Ecto neural progenitor cell (in vitro differentiated cells): ENCODE results near the gene SCMH1.
"Not testable (repeated sequence)": the region's sequence is repeated elsewhere in the genome, so short reads cannot be mapped to it uniquely, and the experiment has no call there.

Experiments used
- DNase-seq: peaks from one replicate; pipeline ENCODE4 v3.0.0-alpha.2; 2018; ENCODE audit warnings: low spot score

SCMH1 gene

DNA sequence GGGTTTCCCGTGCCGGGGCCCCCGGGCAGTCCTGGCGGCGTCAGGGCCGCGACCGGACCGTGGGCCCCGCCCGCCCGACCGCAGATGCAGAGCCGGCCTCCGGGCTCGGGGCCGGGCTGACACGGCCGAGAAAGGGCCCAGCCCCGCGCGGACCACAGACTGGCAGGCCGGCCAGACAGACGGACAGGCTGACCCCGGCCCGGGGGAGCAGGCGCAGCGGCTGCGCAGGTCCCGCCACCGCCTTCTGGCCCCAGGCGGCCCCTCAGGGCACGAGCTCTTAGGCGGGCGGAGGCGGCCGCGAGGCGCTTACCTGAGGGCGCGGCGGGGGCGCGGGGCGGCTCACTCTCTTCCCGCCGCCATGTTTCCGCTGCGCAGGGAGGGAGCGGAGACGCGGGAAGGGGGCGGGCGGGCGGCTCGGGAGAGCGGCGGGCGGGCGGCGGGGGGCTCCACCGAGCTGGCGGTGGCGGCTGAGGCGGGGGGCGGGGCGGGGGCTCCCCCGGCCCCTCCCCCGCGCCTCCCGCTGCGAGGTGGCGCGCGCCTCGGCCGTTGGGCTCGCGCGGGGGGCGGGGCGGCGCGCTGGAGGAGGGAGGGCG lies at the start of gene SCMH1:
Gene SCMH1 (minus strand): TSS at position 558 of the 593 bp plus-strand sequence. CDS start 56,173 bp downstream, outside the sequence.
- DNase-seq: peak; percentile 83

GRCh38 chr1:41291195-41291594 lies 49.1 kb upstream of the SCMH1 start:
- DNase-seq: peak; percentile 33

DNA sequence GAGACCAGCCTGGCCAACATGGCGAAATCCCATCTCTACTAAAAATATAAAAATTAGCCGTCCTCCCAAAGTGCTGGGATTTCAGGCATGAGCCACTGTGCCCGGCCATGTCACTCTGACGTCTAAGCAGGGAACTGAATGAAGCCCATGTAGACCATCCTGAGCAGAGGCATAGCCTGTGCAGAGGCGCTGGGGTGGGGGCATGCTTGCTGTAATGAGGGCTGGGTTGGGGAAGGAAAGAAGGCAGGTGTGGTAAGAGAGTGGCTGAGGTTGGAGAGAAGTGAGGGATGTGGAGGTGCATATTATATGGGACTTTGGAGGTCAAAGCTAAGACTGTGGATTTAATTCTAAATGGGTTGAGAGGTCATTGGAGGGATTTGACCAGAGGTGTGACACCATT lies 47.1 kb upstream of the SCMH1 start:
- DNase-seq: peak; percentile 15

DNA sequence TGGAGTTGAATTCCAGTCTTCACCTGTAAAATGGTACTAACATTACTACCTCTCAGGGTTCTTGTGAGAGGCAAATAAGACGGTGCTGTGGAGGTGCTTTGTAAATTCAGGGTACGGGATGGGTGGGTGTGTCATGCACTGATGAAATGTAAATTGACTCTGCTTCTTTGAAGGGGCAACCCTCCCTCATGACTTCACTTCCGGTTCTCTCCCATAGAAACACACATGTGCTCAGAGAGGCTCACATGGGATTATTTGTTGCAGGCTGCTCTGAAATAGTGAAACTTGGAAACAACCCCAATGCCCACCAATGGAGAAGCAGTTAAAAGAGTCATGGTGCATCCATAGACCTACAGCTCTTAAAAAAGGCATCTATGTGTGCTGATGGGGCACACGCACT lies 44.9 kb upstream of the SCMH1 start:
- no peak for DNase-seq

- DNase-seq: peak; percentile 64
These were observed 44.4 kb upstream of the SCMH1 start for GRCh38 chr1:41286486-41286885.

GRCh38 chr1:41285818-41286217 lies 43.7 kb upstream of the SCMH1 start:
- no peak for DNase-seq

DNA sequence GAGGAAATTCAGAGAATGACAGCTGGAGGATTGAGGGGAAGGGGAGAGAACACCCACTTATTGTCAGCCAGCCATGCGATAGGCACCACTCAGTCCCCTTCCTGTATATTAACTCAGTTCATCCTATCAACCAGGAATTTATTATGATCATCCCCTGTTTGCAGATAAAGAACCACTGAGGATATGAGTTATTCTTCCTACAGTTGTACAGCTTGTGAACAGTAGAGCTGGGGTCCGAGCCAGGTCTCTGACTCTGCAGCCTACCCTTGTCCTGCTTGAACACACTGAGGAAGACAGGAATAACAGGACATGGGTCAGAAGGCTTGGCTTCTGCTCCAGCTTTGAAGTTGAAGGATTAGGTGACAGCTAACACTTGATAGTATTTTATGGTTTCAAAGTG lies 42.0 kb upstream of the SCMH1 start:
- DNase-seq: no peak

GRCh38 chr1:41282679-41283317 lies 40.7 kb upstream of the SCMH1 start:
- peak; percentile 71 for DNase-seq

GRCh38 chr1:41281334-41281733 lies 39.2 kb upstream of the SCMH1 start:
- DNase-seq: no peak

DNA sequence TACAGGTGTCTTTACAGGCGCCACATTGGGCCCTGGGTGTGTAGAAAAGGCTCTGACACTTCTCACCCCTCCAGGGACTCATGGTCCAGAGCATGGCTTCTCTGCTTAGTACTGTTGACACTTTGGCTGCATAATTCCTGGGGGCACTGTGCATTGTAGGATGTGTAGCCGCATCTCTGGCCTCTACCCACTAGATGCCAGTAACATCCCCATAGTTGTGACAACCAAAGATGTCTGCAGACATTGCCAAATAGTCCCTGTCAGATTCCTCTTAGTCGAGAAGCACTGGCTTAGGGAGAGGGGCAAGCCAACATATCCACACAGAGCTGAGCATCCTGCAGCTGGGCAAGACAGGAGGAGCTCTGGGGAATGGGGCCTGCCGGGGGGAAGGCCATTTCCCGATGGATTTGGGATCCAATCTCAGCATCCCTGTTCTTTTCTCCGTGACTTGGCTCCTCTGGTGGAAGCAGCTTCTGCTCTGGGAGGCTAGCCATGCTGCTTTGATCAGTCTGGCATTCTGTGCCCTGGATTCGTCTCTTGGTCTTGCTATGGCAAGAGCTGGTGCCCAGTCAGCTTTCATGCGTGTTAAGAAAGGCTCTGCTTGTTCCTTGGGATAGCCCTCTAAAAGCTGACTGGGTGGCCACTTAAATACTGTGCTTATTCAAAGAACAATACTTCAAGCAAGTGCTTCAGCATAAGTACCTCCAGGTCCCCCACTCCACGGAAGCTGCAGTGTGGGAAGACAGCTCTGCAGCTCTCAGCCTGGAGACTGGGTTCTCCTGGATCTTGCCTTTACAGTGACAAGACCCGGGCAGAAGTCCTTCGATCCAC lies 38.3 kb upstream of the SCMH1 start:
- no peak for DNase-seq

- DNase-seq: no peak
These were observed 36.0 kb upstream of the SCMH1 start for GRCh38 chr1:41278076-41278475.

DNA sequence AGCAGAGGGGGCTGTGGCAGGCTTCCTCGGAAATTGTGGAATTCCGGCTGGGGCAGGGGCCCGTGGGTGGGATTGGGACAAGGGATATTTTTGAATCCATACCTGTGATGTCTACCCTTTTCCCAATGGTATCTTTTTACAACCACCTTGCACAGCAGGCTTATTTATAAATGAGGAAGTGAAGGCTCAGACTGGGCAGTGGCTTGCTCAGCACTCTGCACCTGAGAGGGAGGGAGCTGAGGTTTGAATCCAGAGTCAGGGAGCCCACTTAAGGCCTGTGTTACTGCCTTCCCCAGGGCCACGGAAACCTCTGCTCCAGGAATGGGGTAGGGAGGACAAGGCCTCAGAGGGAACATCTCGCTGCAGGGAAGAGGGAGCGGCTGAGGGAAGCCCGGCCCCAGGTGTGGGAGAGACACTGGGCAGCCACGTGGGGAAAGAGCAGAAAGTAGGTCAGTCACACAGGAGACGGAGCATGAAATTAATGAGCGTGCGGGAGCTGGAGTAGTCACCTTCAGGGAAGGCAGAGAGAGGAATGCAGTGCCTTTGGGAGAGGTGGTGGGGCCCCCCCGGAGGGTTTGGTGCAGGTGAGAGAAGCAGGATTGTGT lies 35.4 kb upstream of the SCMH1 start:
- DNase-seq: no peak

DNA sequence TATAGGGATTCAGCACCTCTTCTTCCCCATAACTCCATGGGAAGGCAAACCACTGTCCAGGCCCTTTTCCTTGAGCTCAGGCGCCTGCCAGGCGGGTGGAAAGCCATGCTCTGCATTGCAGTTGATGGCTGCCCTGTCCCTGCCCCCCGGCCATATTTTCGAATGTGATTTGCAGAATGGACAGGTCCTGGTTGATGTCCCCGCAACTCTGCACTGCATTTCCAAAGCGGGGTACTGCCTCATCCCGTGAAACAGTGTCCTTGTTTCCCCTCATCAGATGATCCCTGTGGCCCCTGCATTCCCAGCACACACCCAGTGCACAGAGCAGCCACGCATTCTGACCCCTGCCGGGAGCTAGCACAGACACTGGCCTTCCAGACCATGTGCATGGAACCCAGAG lies 33.7 kb upstream of the SCMH1 start:
- DNase-seq: no peak

DNA sequence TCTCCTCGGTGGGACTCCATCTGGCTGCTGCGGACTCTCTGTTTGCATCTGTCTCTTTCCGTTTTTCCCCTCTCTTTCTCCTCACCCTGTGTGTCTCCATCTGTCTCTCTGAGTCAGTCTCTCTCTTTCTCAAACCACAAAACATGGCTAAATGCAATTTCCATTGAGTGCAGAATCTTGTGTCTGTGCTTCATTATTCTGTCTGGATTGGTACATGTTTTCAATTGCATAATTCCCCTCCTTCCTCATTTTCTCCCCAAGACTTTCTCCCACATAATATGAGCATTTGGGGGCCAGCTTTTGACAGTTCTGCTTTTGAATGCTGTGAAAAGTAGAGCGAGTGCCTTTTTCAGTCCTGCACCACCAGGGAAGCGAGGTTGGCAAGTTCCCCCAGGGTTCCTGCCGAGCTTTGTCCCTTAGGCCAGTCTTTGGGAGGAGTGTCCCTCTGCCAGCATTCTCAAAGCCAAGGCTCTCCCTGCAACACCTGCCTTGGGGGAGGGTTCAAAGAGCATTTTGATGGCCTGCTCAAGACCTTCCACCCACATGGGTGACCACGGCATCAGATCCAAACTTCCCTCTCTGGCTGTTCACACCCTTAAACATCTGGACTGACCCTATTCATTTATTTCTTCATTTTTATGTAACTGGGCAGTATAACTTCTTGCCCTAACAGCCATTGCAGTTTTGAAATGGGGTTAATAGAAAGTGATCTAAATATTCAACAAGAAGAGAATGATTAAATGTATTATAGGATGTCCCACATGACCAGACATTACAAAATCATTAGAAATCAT lies 32.8 kb upstream of the SCMH1 start:
- DNase-seq: no peak

DNA sequence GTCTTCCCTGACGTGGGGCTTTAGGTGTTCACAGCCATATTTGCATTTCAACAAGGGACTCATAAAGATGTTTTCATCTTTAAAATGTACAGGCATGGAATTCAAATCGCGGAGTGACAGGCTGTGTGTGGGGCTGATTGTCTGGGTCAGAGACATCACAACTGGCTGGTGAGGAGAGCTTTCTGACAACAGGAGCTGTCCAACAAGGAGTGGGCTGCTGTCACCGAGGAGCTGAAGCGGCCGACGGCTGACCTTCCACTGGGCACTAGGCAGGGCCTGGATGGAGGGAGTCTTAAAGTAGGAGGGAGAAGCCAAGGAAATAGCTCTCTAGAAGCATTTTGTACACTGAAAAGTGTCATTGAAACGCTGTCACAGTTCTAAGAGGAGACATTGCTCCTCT lies 30.5 kb upstream of the SCMH1 start:
- DNase-seq: no peak

DNA sequence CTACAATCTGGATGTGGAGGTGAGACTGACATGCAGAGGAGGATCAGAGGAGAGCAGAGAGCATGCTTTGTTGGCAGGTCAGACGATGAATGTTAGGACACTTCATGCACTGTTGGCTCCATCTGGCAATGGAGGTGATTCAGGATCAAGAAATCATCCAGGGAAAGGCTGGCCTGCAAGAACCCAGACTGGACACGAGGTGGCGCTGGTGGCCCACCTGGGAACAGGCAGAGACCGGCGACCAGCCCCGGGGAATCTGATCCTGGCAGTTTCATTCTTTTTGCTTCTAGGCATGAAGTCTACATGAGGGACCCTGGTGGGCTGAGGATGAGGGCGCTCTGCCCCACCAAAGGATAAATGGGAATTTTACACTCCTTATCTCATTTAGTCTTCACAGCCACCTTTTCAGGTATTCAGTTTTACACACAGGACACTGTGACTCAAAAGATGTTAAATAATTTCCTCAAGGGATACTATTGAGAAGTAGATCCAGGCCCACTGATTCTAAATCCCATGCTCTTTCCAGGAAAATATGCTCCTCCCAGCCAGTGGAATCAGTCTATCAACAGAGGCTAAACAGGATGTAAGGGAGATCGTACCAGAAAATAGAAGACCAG lies 26.2 kb upstream of the SCMH1 start:
- DNase-seq: peak; percentile 87

- DNase-seq: no peak
These were observed 20.0 kb upstream of the SCMH1 start for GRCh38 chr1:41261926-41262618.

GRCh38 chr1:41260768-41261167 lies 18.7 kb upstream of the SCMH1 start:
- no peak for DNase-seq

- no peak for DNase-seq
These were observed 17.1 kb upstream of the SCMH1 start for GRCh38 chr1:41259221-41259620.

DNA sequence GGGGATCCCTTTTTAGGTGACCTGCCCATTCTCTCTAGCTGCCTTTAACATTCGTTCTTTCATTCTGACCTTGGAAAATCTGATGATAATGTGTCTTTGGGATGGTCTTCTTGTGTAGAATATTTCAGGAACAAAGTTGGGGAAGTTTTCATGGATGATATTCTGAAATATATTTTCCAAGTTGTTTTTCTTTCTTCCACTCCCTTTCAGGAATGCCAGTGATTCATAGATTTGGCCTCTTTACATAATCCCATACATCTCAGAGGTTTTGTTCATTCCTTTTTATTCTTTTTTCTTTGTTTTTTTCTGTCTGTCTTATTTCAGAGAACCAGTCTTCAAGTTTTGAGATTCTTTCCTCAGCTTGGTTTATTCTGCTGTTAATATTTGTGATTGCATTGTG lies 13.9 kb upstream of the SCMH1 start:
- DNase-seq: no peak

- DNase-seq: not testable (repeated sequence)
These were observed 9.0 kb upstream of the SCMH1 start for GRCh38 chr1:41251120-41251519.
